Activated CD4-positive, alpha-beta T cell treated with anti-CD3 and anti-CD28 coated beads for 48 hours (primary cell): ENCODE measurements around the gene ZNF839.
"Not testable (repeated sequence)": the region's sequence is repeated elsewhere in the genome, so short reads cannot be mapped to it uniquely, and the experiment has no call there.

Source experiments
- DNase-seq: peaks from one replicate; pipeline ENCODE4 v3.0.0-alpha.2; 2020

Gene ZNF839

DNA sequence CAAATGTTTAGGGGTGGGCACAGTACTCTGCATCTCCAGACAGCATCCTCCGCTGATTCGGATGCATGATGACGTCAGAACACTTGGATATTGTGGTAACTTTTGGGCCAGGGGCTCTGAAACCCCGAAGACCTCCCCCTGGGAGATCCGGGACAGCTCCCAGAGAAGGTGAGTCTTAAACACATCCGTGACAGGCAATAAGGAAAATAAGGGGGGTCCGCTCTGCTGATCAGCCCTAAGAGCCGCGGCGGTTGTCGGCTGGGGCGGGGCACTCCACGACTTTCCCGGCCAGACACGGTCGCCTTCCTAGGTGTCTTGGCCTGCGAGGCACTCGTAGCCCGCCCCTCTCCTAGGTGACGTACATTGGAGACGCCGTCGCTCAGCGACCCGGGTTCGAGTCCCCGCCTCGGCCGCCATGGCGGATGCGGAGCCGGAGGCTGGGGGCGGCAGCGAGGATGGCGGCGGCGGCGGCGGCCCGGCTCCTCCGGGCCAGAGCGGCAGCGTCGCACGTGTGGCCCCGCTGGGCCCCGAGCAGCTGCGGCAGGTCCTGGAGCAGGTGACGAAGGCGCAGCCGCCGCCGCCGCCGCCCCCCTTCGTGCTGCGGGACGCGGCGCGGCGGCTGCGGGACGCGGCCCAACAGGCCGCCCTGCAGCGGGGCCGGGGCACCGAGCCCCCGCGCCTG is at the start of gene ZNF839:
TSS of gene ZNF839 (plus strand) at position 396 of the 682 bp plus-strand sequence. CDS start at position 416, 20 bp downstream.
- DNase-seq = peak; percentile 97

DNA sequence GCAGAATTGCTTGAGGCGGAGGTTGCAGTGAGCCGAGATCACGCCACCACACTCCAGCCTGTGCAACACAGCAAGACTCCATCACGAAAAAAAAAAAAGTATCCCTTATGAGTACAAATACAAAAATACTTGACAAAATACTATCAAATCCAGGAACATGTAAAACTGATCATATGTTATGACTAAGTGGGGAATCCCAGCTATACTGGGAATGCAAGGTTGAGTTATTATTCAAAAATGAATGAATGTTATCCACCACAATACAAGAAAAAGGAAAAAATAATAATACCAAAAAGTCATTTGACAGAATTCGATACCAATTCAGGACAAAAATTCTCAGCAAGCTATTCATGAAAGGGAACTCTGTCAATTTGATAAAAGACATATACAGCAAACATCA is 47.2 kb upstream of the ZNF839 start:
- DNase-seq = no peak

DNA sequence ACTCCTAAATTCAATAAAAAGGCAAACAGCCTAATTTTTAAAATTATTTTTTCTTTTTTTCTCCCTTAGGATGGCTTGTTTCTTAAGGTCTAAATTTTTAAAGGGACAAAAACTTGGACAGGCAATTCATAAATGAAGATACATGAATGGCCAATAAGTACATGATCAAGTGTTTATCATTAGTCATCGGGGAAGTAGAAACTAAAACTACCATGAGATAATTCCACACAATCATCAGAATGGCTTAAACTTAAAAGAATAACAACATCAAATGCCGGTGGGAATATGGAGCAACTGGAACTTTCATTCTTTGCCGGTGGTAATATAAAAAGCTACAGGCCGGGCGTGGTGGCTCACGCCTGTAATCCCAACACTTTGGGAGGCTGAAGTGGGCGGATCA is 43.7 kb upstream of the ZNF839 start:
- no peak for DNase-seq

- no peak for DNase-seq
Measured at GRCh38 chr14:102277874-102278630, 41.5 kb upstream of the ZNF839 start.

DNA sequence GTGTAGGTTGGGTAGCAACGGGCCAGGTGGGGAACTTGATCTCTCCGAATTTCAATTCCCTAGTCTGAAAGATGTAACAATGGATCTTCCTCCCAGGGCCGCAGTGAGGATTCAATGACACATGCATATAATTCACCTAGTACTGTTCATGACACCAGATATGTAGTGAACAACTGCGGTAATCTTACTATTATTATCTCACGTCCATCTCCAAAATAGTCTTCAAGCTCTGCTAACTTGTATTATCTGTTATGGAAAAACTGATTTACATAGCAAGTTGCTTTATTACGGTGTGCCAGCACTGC is 41.0 kb upstream of the ZNF839 start:
- DNase-seq = no peak

DNA sequence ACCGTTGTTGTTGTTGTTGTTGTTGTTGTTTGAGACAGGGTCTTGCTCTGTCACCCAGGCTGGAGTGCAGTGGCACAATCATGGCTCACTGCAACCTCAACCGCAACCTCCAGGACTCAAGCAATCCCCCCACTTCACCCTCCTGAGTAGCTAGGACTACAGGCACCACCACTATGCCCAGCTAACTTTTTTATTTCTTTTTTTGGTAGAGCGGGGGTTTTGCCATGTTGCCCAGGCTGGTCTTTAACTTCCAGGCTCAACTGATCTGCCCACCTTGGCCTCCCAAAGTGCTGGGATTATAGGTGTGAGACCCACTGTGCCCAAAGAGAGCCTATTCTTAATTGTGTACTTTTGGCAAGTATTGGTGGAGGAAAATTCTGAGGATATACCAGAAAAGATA is 40.3 kb upstream of the ZNF839 start:
- DNase-seq = no peak

DNA sequence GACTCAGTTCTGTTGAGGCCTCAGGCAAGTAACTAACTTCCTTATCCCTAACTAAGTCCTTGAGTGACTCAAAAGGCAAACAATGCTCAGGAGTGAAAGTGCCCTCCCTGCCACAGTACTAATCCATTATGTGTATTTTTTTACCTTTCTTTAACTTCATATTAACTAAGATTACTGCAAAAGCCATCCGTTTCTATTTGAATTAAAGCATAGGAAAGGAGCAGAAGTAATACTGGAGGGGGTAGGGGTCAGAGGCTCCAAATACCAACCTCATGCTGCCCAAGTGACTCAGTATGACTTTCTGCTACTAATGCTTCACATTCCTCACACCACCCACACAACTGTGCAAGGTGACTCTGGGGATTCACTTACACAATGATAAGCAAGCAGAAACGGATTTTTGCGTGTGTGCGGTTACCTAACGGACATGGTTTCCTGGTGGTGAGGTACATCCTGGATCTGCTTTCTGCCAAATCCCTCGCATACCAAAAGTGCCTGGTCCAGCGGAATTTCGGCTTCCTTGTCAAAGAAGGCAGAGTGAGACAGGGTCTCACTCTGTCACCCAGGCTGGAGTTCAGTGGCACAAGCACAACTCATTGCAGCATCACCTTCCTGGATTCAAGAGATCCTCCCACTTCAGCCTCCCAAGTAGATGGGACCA is 39.7 kb upstream of the ZNF839 start:
- peak; percentile 35 for DNase-seq

- DNase-seq = no peak
Measured at GRCh38 chr14:102280376-102280962, 39.1 kb upstream of the ZNF839 start.

- DNase-seq = no peak
Measured at GRCh38 chr14:102282751-102283465, 36.6 kb upstream of the ZNF839 start.

DNA sequence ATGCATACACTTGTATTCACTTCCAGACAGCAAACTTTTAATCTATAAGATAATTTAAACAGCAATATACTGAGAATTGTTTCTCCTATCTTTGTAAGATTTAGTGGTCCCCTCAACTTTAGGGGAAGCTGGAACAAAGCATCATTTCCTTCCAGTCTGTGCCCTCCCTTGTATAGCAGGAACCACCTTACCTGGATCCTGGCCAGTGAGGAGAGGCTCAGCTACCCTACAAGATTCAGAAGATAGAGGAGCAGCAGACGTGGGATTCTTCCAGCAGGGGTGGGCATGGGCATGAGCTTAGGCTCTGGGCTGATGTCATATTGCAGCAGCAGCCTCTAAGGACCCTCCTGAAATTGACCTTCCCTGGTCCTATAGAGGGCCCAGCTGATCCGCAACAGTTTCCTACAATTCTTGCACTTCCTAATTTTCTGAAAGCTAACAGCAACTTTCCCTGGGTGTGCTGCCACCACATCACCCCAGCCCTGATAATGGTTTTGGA is 35.9 kb upstream of the ZNF839 start:
- no peak for DNase-seq

- DNase-seq = no peak
Measured at GRCh38 chr14:102285106-102285505, 34.4 kb upstream of the ZNF839 start.

- DNase-seq = no peak
Measured at GRCh38 chr14:102288139-102288538, 31.4 kb upstream of the ZNF839 start.

DNA sequence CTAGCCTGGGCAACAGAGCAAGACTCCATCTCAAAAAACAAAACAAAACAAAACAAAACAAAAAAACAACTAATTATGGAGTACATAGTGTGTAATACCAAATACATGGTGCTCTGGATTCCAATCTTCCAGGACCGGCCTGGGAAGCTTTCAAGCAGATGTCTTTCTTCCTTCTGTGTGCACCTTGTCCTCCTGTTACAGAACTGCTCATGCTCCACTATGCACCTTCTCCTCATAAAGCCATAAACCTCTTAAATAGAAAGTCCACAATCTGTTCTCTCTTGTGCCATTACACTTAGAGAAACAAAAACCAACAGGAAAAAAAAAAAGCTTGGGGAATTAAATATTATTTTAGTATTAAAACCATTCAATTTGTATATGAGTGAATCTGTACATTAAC is 27.1 kb upstream of the ZNF839 start:
- DNase-seq = no peak

DNA sequence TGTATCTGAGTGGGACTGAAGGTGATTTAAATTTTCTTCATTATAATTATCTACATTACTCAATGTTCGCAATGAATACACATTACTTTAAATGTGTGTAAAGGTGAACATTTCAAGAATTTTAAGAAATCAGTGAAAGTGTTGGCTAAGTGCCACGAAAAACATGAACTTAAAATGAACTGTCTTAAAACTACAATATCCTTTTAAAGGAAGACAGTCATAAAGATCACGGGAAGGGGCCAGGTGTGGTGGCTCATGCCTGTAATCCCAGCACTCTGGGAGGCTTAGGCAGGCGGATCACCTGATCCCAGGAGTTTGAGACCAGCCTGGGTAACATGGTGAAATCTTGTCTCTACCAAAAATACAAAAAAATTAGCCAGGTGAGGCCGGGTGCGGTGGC is 25.8 kb upstream of the ZNF839 start:
- no peak for DNase-seq

DNA sequence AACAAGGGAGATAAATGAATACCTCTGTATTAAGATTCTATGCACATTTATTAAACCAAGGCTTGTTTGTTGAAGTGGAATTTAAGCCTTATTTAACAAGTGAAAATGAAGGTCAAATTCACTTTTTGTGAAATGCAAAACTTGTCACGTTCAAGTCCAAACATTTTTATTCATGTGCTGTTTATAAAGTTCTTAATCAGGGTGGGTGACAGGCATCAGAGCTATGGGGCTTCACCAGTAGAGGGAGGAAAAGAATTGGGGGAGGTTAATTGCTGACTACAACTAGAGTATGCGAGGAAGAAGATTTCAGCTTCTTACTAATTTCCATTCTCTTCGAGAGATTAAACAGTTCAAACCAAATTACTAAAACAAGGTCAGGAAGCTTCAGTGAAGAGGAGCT is 24.3 kb upstream of the ZNF839 start:
- DNase-seq = no peak

DNA sequence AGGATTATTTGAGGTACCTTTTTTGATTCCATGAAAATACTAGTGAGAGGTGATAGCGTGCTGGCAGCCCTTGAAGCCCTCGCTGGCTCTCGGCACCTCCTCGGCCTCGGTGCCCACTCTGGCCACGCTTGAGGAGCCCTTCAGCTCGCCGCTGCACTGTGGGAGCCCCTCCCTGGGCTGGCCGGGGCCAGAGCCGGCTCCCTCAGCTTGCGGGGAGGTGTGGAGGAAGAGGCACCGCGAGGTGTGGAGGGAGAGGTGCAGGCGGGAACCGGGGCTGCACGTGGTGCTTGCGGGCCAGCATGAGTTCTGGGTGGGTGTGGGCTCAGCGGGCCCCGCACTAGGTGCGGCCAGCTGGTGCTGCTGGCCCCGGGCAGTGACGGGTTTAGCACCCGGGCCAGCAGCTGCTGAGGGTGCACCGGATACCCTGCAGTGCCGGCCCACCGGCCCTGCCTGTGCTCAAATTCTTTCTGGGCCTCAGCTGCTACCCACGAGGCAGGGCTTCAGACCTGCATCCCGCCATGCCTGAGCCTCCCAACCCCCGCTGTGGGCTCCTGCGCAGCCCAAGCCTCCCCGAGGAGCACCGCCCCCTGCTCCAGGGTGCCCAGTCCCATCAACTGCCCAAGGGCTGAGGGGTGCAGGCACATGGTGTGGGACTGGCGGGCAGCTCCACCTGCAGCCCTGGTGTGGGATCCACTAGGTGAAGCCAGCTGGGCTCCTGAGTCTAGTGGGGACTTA is 21.9 kb upstream of the ZNF839 start:
- DNase-seq = no peak

- not testable (repeated sequence) for DNase-seq
Measured at GRCh38 chr14:102298303-102299070, 21.1 kb upstream of the ZNF839 start.

DNA sequence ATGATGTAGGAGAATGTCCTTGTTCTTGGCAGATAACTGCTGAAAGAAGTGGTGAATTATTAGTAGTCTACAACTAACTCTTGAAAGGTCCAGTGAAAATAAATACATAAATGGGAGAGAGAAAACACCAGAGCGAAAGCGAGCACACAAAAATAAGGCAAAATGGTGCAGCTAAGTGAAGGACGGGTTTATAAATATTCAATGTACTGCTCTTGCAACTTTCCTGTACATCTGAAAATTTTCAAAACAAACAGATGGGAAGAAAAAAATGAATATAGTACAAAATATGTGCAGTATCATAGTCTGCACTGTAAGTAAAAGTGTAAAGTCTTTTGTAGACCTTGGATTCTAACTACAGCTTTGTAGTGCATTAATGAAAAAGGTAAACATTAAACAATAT is 15.9 kb upstream of the ZNF839 start:
- DNase-seq = no peak

- peak; percentile 97 for DNase-seq
Measured at GRCh38 chr14:102304611-102305506, 14.7 kb upstream of the ZNF839 start, which contains the start of gene MOK. TSS of gene MOK (minus strand) at chr14:102305164. CDS start at chr14:102304968, 196 bp downstream.
